Lower leg skin (tissue), 3 donors: ENCODE data around the gene RTN4RL1.

Experiments used
- POLR2A ChIP-seq, 2 donors: fragments of 450-650 bp; IDR thresholded peaks; one replicate each; pipeline ENCODE4 v1.6.1; 2016 to 2017; ENCODE audit warnings: antibody characterized with exemption in 2 of 2, mild to moderate bottlenecking in 1 of 2, moderate library complexity in 1 of 2
- TF ChIP-seq, protein P1 (sequence below), 3 donors: fragments of 450-650 bp; IDR thresholded peaks; one replicate each; pipeline ENCODE4 v1.5.1; 2016; ENCODE audit warnings: antibody characterized with exemption in 3 of 3, mild to moderate bottlenecking in 3 of 3, moderate library complexity in 2 of 3

DNA sequence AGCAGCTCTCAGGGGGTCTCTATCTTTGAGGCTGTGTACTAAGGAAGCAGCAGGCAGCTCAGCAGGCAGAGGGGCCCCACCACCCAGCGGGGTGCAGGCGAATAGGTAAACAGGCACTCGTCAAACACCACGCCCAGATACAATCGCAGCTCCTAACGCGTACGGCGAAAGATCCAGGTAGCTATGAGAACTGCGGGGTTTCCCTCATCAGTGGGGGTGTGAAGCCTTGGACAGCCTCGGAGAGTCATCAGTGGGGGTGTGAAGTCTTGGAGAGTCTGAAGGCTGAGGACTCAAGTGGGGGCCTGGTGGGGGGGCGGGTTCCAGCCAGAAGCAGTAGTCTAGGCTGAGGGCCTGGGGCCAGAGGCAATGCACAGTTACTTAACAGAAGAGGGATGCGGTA is 69.0 kb downstream of the RTN4RL1 start:
- TF ChIP-seq, protein P1, sequence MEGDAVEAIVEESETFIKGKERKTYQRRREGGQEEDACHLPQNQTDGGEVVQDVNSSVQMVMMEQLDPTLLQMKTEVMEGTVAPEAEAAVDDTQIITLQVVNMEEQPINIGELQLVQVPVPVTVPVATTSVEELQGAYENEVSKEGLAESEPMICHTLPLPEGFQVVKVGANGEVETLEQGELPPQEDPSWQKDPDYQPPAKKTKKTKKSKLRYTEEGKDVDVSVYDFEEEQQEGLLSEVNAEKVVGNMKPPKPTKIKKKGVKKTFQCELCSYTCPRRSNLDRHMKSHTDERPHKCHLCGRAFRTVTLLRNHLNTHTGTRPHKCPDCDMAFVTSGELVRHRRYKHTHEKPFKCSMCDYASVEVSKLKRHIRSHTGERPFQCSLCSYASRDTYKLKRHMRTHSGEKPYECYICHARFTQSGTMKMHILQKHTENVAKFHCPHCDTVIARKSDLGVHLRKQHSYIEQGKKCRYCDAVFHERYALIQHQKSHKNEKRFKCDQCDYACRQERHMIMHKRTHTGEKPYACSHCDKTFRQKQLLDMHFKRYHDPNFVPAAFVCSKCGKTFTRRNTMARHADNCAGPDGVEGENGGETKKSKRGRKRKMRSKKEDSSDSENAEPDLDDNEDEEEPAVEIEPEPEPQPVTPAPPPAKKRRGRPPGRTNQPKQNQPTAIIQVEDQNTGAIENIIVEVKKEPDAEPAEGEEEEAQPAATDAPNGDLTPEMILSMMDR (IDR thresholded peaks at IDR 0.05), result no peak
- no peak for TF ChIP-seq POLR2A (IDR thresholded peaks at IDR 0.05)
